Adipocyte (in vitro differentiated cells): Measurements from ENCODE around the gene MEPCE.
"Not testable (repeated sequence)": the region's sequence is repeated elsewhere in the genome, so short reads cannot be mapped to it uniquely, and the experiment has no call there.

Experiments used
- DNase-seq: peaks from one replicate; pipeline ENCODE4 v3.0.0-alpha.2; 2015; ENCODE audit warnings: low read depth
- H3K27me3 ChIP-seq: replicated peaks from 2 replicates; pipeline ENCODE4 v1.7.0; 2013; ENCODE audit warnings: mild to moderate bottlenecking, low read length, moderate library complexity; ENCODE audit not compliant: control insufficient read depth, insufficient read depth
- H3K36me3 ChIP-seq: 2 replicates; pipeline ENCODE4 v1.7.0; 2013; ENCODE audit warnings: low read length, mild to moderate bottlenecking, moderate library complexity; ENCODE audit not compliant: control insufficient read depth, insufficient read depth, severe bottlenecking
- H3K4me1 ChIP-seq: 2 replicates; pipeline ENCODE4 v1.7.0; 2013; ENCODE audit warnings: mild to moderate bottlenecking, low read length, moderate library complexity; ENCODE audit not compliant: control insufficient read depth, insufficient read depth
- H3K4me3 ChIP-seq: 2 replicates; pipeline ENCODE4 v1.7.0; 2013; ENCODE audit warnings: mild to moderate bottlenecking, low read length, moderate library complexity
- H3K9ac ChIP-seq: 2 replicates; pipeline ENCODE4 v1.7.0; 2013; ENCODE audit warnings: mild to moderate bottlenecking, low read length, moderate library complexity
- H3K9me3 ChIP-seq: 2 replicates; pipeline ENCODE4 v1.7.0; 2013; ENCODE audit warnings: mild to moderate bottlenecking, low read length, moderate library complexity; ENCODE audit not compliant: control insufficient read depth

MEPCE gene

GRCh38 chr7:100437150-100438100 is 7.8 kb downstream of the MEPCE start:
- Histone ChIP-seq H3K27me3 (no peaks in the 10 kb centered on the region), H3K9ac (peak overlapping the region; percentile 95), H3K4me1 (peaks cover 10% of the 10 kb centered on the region), H3K36me3 (peaks cover 23% of the 10 kb centered on the region), H3K9me3 (no peaks in the 10 kb centered on the region), H3K4me3 (peak overlapping the region; percentile 92)
- DNase-seq: no peak

DNA sequence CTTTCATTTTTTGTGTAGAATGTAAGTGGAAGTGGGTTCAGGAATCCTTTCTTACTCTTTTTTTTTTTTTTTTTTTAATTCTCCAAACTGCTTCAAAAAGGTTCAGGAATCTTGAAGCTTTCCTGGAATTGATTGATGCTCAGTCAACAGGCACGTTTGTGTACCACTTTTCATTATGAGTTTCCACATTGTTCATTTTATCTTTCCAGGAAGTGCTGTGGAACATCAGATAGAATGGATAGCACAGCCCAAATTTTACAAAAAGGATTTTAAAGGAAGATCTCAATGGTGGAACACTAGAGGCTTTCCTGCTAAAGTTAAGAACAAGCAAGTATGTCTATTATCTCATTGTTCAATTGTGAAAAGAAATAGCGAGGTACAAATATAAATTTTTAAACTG is 8.5 kb downstream of the MEPCE start:
- Histone ChIP-seq H3K27me3 (no peaks in the 10 kb centered on the region), H3K4me1 (peaks cover 8% of the 10 kb centered on the region), H3K9me3 (no peaks in the 10 kb centered on the region), H3K9ac (no peak overlapping the region), H3K36me3 (peaks cover 16% of the 10 kb centered on the region), H3K4me3 (no peak overlapping the region)
- DNase-seq: no peak

DNA sequence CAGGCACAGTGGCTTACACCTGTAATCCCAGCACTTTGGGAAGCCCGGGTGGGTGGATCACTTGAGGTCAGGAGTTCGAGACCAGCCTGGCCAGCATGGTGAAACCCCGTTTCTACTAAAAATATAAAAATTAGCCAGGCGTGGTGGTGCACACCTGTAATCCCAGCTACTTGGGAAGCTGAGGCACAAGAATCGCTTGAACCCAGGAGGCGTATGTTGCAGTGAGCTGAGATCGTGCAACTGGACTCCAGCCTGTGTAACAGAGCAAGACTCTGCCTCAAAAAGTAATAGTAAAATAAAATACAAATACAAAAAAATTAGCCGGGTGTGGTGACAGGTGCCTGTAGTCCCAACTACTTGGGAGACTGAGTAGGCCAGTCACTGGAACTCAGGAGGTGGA is 9.1 kb downstream of the MEPCE start:
- H3K9me3 ChIP-seq, DNase-seq, H3K9ac ChIP-seq, H3K4me1 ChIP-seq, H3K4me3 ChIP-seq, H3K27me3 ChIP-seq: not testable (repeated sequence)
- peaks cover 10% of the 10 kb centered on the region for H3K36me3 ChIP-seq

GRCh38 chr7:100439244-100439643 is 9.6 kb downstream of the MEPCE start:
- H3K4me3 ChIP-seq: not testable (repeated sequence)

GRCh38 chr7:100441641-100442535 is 12.3 kb downstream of the MEPCE start:
- Histone ChIP-seq H3K9me3 (no peaks in the 10 kb centered on the region), H3K27me3 (no peaks in the 10 kb centered on the region), H3K4me3 (no peak overlapping the region), H3K9ac (no peak overlapping the region), H3K36me3 (no peaks in the 10 kb centered on the region), H3K4me1 (peaks cover 16% of the 10 kb centered on the region)
- DNase-seq: no peak

More at GRCh38 chr7:100439244-100439643, 9.6 kb downstream of the MEPCE start:
- H3K27me3 ChIP-seq, H3K4me1 ChIP-seq, DNase-seq, H3K36me3 ChIP-seq, H3K9me3 ChIP-seq, H3K9ac ChIP-seq: not testable (repeated sequence)

GRCh38 chr7:100443096-100443840 is 13.6 kb downstream of the MEPCE start:
- Histone ChIP-seq H3K4me1 (peaks cover 16% of the 10 kb centered on the region), H3K4me3 (no peak overlapping the region), H3K27me3 (no peaks in the 10 kb centered on the region), H3K9ac (no peak overlapping the region), H3K9me3 (no peaks in the 10 kb centered on the region), H3K36me3 (no peaks in the 10 kb centered on the region)
- no peak for DNase-seq

- Histone ChIP-seq H3K4me3 (no peak overlapping the region), H3K27me3 (no peaks in the 10 kb centered on the region), H3K9ac (no peak overlapping the region), H3K4me1 (peaks cover 16% of the 10 kb centered on the region), H3K9me3 (no peaks in the 10 kb centered on the region), H3K36me3 (no peaks in the 10 kb centered on the region)
- DNase-seq: no peak
Measured at GRCh38 chr7:100444311-100445278, 15.0 kb downstream of the MEPCE start.

GRCh38 chr7:100446040-100446439 is 16.4 kb downstream of the MEPCE start:
- Histone ChIP-seq H3K4me1 (peaks cover 16% of the 10 kb centered on the region), H3K9ac (no peak overlapping the region), H3K36me3 (no peaks in the 10 kb centered on the region), H3K27me3 (no peaks in the 10 kb centered on the region), H3K9me3 (no peaks in the 10 kb centered on the region), H3K4me3 (no peak overlapping the region)
- DNase-seq: peak; percentile 54

GRCh38 chr7:100447363-100447762 is 17.7 kb downstream of the MEPCE start:
- H3K27me3 ChIP-seq, DNase-seq, H3K9ac ChIP-seq, H3K36me3 ChIP-seq, H3K9me3 ChIP-seq, H3K4me3 ChIP-seq: not testable (repeated sequence)
- peaks cover 16% of the 10 kb centered on the region for H3K4me1 ChIP-seq

DNA sequence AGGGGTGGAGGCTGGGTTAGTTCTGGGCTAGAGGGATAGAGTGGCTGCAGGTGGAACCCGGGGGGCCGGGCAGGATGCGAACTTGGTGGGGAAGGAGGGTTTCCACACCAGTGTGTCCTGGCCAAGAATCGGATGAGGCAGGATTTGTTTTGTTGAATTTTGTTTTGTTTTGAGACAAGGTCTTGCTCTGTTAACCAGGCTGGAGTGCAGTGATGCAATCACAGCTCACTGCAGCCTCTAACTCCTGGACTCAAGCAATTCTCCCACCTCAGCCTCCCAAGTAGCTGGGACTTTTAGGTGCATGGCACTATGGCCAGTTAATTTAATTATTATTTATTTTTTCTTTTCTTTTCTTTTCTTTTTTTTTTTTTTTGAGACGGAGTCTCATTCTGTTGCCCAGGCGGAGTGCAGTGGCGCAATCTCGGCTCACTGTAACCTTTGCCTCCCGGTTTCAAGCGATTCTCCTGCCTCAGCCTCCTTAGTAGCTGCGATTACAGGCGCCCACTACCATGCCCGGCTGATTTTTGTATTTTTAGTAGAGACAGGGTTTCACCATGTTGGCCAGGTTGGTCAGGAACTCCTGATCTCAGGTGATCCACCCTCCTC is 19.7 kb downstream of the MEPCE start:
- no peaks in the 10 kb centered on the region for H3K9me3 ChIP-seq
- H3K4me1 ChIP-seq: peaks cover 14% of the 10 kb centered on the region
- no peak for DNase-seq
- H3K9ac ChIP-seq: no peak overlapping the region
- no peaks in the 10 kb centered on the region for H3K27me3 ChIP-seq
- H3K36me3 ChIP-seq: no peaks in the 10 kb centered on the region
- no peak overlapping the region for H3K4me3 ChIP-seq
